Measurements from ENCODE around the gene EFCAB6. TPM values are rescaled to one million over a fixed set of nuclear protein-coding genes. Genes with fewer than 3 reads are reported as not detected.

The EFCAB6 gene
- total and polyA plus RNA-seq, 9 of the 15 experiments (the other 6 are each of a cell fraction or from before 2014, with no cell fraction given) = 0.06 TPM; not detected in 8

DNA sequence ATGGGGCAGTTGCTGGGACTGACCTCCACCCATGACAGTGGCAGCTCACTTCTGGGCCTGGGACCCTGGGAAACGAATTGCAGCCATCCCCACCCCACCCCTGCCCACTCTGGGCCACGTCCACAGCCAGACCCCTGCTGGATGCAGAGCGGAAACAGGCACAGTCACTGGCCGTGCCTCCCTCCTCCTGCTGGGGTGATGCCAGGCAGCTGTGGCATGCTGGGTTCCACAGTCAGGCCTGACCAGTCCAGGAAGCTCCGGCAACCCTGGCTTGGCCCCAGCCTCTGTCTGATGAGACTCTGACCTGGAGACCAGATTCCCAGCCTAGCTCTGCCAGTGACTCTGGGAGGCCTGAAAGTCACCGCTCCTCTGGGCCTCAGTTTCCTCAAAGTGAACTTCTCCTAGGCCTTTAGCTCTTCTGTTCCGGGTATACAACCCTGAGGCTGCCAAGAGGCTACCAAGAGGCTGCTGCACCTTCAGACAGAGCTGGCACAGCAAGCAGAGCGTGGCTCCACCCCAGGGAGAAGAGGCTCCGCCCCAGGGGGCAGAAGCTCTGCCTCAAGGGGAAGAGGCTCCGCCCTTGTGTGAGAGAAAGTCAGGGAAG, 41.3 kb upstream of the EFCAB6 start:
- TF ChIP-seq ZNF140 (CRISPR knock-in tag; IDR thresholded peaks at IDR 0.05) (no peak), OTX1 (CRISPR knock-in tag; IDR thresholded peaks at IDR 0.05) (no peak), ARHGAP35 (IDR thresholded peaks at IDR 0.05; ENCODE audit: partially characterized antibody) (no peak), ZNF408 (CRISPR knock-in tag; IDR thresholded peaks at IDR 0.05; ENCODE audit: low read depth) (no peak), DPF2 (IDR thresholded peaks at IDR 0.05) (no peak), HIVEP1 (CRISPR knock-in tag; IDR thresholded peaks at IDR 0.05) (no peak), SMARCE1 (IDR thresholded peaks at IDR 0.05) (no peak), MTA2 (IDR thresholded peaks at IDR 0.05; ENCODE audit: low read depth) (no peak), BMI1 (IDR thresholded peaks at IDR 0.05; ENCODE audit: low read length) (no peak)
- TF ChIP-seq, protein P1, sequence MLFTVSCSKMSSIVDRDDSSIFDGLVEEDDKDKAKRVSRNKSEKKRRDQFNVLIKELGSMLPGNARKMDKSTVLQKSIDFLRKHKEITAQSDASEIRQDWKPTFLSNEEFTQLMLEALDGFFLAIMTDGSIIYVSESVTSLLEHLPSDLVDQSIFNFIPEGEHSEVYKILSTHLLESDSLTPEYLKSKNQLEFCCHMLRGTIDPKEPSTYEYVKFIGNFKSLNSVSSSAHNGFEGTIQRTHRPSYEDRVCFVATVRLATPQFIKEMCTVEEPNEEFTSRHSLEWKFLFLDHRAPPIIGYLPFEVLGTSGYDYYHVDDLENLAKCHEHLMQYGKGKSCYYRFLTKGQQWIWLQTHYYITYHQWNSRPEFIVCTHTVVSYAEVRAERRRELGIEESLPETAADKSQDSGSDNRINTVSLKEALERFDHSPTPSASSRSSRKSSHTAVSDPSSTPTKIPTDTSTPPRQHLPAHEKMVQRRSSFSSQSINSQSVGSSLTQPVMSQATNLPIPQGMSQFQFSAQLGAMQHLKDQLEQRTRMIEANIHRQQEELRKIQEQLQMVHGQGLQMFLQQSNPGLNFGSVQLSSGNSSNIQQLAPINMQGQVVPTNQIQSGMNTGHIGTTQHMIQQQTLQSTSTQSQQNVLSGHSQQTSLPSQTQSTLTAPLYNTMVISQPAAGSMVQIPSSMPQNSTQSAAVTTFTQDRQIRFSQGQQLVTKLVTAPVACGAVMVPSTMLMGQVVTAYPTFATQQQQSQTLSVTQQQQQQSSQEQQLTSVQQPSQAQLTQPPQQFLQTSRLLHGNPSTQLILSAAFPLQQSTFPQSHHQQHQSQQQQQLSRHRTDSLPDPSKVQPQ (CRISPR knock-in tag; IDR thresholded peaks at IDR 0.05; ENCODE audit: borderline replicate concordance) = no peak
- H3K4me1 ChIP-seq (replicated peaks in 1 of 2; ENCODE audit: control insufficient read depth in 2 of 2, insufficient read depth in 2 of 2, low read length in 2 of 2) = no peaks in the 10 kb centered on the region; a peak in 1 of 5 replicates
- H3K9me1 ChIP-seq (ENCODE audit: control insufficient read depth, insufficient read depth, low read length) = no peaks in the 10 kb centered on the region
- no peak overlapping the region for H2AFZ ChIP-seq (ENCODE audit: low read depth, low read length)
- 9% methylated on average over 7 of the region's 10 CpGs for WGBS (ENCODE audit: insufficient coverage, low coverage, missing lambda C conversion rate)
- H3K36me3 ChIP-seq (ENCODE audit: control insufficient read depth, insufficient read depth, low read length) = no peaks in the 10 kb centered on the region
- POLR2A ChIA-PET = interaction anchor here (0.6 kb wide), 2 partner anchors 19 to 789 kb away, joined by 3 read pairs; no protein-coding TSS in a partner anchor
- in situ Hi-C loops (cut with MboI) (no loop called here), intact Hi-C loops (cut with micrococcal nuclease) (no loop called here)
- H4K20me1 ChIP-seq (replicated peaks; ENCODE audit: control insufficient read depth, insufficient read depth, low read length) = no peaks in the 10 kb centered on the region; the same call in 1 of the 2 replicates
- CTCF ChIA-PET (ENCODE audit: low intra/inter-chr PET ratio) = no interaction called here
- peaks cover 3 to 26% of the 10 kb centered on the region in 2 experiments; a peak in 2 of 5 replicates for H3K27me3 ChIP-seq (ENCODE audit: control insufficient read depth in 2 of 2, insufficient read depth in 2 of 2, low read length in 2 of 2)
- H3K9me3 ChIP-seq (replicated peaks; ENCODE audit: control insufficient read depth, insufficient read depth, low read depth, low read length) = no peaks in the 10 kb centered on the region
- no peak overlapping the region for H3K27ac ChIP-seq (ENCODE audit: extremely low read depth, low read depth, low read length)
- no peak overlapping the region for H3K4me3 ChIP-seq
- FAIRE-seq (no peak), ATAC-seq (no peak), DNase-seq (ENCODE audit: extremely low read depth in 1 of 4, low spot score in 3 of 4) (no peak)
- H3K9ac ChIP-seq (ENCODE audit: insufficient read depth in 1 of 2, low read depth in 2 of 2, low read length in 2 of 2) = no peak overlapping the region
- H3K4me2 ChIP-seq (ENCODE audit: insufficient read depth, low read length) = no peak overlapping the region
- no peaks in the 10 kb centered on the region for H3K79me2 ChIP-seq (ENCODE audit: control insufficient read depth, insufficient read depth, low read length)
- no TSS peak for BruUV-seq (replicated peaks)

All from K562 (cell line).